Amniotic stem cell (primary cell): ENCODE data around the gene ANKRD17.
"Not testable (repeated sequence)": the region's sequence is repeated elsewhere in the genome, so short reads cannot be mapped to it uniquely, and the experiment has no call there.

ENCODE experiments used
- DNase-seq: peaks from one replicate; lab custom pipeline; 2025; lab: John Stamatoyannopoulos, UW

ANKRD17 gene, protein sequence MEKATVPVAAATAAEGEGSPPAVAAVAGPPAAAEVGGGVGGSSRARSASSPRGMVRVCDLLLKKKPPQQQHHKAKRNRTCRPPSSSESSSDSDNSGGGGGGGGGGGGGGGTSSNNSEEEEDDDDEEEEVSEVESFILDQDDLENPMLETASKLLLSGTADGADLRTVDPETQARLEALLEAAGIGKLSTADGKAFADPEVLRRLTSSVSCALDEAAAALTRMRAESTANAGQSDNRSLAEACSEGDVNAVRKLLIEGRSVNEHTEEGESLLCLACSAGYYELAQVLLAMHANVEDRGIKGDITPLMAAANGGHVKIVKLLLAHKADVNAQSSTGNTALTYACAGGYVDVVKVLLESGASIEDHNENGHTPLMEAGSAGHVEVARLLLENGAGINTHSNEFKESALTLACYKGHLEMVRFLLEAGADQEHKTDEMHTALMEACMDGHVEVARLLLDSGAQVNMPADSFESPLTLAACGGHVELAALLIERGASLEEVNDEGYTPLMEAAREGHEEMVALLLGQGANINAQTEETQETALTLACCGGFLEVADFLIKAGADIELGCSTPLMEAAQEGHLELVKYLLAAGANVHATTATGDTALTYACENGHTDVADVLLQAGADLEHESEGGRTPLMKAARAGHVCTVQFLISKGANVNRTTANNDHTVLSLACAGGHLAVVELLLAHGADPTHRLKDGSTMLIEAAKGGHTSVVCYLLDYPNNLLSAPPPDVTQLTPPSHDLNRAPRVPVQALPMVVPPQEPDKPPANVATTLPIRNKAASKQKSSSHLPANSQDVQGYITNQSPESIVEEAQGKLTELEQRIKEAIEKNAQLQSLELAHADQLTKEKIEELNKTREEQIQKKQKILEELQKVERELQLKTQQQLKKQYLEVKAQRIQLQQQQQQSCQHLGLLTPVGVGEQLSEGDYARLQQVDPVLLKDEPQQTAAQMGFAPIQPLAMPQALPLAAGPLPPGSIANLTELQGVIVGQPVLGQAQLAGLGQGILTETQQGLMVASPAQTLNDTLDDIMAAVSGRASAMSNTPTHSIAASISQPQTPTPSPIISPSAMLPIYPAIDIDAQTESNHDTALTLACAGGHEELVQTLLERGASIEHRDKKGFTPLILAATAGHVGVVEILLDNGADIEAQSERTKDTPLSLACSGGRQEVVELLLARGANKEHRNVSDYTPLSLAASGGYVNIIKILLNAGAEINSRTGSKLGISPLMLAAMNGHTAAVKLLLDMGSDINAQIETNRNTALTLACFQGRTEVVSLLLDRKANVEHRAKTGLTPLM (N-terminal part only)

DNA sequence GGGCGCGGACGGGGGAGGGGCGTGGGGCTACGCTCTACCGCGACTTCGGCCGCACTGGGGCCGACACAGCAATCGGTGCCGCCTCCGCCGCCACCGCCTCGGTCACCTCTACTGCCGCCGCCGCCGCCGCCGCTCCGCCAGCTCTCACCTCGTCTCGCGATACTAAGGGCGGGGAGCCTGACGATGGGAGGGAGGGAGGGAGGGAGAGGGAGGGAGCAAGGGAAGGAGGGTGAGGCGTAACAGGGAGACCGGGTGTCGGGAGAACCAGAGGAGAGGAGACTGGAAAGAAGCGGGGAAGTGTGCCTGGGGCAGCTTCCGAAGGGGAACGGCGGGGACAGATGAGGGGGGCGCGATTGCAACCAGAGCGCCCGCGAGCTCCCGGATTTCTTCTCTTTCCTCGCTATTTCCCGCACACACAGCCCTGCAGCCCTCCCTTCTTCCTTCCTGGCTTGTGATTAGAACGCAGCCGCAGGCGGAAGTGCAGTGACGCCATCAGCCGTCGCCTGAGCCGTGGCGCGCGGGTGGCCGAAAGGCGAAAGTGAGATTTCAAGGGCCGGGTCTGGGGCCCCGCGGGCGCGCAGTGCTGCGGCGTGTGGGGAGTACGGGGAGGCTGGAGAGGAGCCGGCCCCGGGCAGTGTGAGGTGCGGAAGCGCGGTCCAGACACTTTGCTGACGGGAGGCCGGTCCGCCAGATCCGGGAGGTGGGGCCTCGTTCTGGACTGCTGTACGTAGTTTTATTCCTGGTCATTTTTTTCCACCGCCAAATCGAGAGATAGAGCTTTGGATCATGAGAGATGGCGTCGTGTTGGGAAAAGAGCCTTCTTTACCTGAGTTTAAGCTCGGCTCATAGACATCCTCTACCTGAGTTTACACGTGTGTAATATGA lies at the start of gene ANKRD17:
Gene ANKRD17, minus strand, starts transcription at position 113 of the 885 bp plus-strand sequence. CDS start 130 bp downstream, outside the sequence.
- DNase-seq: peak; percentile 90

DNA sequence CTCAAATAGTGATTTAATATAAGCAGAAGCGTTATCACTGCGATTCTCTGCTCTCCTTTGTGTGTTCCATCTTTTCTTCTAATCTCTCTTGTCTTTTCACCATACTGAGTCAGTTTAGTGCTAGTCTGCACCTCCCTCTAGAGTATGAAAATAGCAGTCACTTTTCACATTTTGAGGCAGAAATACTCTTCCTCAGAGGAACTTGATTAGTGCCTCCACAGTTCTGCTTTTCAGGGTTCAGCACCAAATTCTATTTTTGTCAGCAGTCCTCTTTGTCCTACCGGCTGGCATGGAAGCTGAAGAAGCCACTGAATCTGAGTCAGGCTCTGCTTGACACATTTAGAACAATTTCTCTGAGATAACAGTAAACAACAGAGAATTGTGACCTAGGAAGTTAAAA lies 49.7 kb upstream of the ANKRD17 start:
- DNase-seq: no peak

DNA sequence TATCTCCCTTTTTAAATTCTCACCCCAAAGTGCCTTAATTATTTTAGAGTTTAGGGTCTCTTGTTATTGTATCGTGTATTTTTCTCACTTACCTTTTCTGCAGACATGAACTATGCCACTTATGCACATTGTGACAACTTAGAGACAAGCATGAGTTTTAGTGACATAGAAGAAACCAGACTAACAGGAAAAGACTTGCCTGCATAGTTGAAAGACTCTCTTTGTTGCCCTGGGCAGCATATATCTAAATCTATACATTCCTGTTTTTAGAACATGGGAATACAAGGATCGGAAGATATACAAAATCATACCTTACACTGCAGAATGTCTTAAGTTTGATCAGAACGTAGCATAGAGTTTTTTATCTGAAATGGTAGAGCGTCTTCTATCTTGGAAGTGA lies 45.1 kb upstream of the ANKRD17 start:
- no peak for DNase-seq

DNA sequence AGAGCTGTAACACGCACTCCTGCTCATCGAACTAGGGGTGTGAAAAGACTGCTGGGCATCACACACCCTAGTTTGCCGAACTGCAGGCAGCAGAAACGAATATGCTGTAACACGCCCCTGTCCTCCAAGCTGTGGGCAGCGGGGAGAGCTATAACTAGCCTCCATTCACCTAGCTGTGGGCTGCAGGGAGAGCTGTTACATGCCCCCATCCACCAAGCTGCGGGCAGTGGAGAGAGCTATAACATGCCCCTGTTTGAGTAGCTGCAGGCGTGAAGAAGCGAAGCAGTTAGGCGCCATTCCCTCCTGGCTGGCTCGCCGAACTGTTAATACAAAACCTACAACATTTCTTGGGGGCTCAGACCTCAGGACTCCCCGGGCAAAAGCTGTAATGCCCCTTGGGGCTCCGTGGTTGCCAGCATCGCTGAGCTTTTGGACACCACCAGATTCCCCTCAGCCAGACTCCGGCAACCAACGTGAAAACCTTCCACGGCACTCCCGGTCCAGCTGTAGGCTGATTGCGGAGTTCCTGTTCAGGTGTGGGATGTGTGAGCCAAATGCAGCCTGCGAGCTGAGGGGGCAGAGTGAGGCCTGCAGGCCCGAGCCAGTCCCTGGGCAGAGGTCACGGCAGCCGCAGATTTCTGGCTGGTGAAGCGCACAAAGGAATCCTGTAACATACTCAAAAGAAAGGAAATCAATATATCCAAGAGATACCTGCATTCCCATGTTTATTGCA lies 41.1 kb upstream of the ANKRD17 start:
- no peak for DNase-seq

DNA sequence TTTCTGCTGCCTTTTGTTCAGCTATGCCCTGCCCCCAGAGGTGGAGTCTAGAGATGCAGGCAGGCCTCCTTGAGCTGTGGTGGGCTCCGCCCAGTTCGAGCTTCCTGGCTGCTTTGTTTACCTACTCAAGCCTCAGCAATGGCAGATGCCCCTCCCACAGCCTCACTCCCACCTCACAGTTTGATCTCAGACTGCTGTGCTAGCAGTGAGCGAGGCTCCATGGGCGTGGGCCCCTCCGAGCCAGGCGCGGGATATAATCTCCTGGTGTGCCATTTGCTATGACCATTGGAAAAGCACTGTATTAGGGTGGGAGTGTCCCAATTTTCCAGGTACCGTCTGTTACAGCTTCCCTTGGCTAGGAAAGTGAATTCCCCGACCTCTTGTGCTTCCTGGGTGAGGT lies 34.1 kb upstream of the ANKRD17 start:
- not testable (repeated sequence) for DNase-seq

DNA sequence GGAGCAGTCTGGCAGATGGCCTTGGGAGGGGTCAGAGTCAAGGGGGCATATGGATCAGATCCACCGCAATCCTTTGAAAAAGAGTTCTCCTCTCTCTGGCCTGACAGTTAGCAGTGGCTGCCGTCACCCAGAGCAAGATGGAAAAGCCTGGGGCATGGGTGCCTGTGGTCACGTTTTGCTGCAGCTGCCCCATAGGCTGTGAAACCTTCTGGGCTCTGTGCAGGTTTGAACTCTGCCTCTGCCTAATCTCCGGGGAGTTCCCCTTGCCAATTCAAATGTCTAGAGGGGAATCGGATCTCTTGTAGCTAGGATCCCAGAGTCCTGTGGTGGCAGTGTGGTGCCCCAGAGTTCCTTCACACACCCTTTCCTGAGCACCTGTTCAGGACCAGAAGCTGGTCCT lies 23.4 kb upstream of the ANKRD17 start:
- no peak for DNase-seq

DNA sequence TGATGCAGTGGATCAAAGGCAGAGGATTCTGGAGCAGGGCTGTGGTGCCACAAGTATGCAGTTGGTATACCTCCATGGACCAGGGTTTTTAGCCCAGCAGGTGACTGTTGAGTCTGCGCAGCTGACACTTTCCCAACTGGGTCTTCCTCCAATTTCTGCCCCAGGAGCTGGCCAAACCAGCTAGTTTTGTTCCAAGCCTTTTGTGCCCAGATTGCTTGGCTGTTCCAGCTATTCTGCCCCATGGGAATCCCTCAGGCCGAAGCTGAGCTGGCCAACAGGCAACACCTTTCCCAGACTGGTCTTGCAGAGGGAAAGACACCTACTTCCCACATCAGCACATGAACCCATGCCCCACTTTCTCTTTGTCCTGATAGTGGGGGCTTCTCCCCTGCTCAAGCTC lies 22.8 kb upstream of the ANKRD17 start:
- no peak for DNase-seq

DNA sequence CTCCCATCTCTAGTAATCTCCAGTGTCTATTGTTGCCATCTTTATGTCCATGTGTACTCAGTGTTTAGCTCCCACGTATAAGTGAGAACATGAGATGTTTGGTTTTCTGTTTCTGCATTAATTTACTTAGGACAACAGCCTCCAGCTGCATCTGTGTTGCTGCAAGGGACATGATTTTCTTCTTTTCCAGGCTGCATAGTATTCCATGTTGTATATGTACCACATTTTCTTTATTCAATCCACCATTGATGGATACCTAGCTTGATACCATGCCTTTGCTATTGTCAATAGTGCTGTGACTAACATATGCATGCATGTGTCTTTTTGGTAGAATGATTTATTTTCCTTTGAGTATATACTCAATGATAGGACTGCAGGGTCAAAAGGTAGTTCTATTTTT lies 18.6 kb upstream of the ANKRD17 start:
- DNase-seq: no peak

DNA sequence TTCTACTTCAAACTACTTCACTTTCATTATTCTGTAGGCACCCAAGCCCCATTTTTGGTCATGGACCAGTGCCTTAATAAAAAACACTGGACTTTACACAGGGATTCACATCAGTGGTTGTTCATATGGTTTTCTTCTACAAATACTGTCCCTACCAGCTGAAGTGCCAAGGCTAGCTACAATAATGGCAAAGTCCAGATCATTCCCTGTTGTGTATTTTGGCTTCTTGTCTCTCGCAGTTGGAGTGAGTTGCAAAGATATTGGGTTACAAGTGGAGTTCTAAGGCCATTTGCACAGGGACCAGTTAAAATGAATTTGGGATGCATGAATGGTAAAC lies 16.7 kb upstream of the ANKRD17 start:
- DNase-seq: no peak

DNA sequence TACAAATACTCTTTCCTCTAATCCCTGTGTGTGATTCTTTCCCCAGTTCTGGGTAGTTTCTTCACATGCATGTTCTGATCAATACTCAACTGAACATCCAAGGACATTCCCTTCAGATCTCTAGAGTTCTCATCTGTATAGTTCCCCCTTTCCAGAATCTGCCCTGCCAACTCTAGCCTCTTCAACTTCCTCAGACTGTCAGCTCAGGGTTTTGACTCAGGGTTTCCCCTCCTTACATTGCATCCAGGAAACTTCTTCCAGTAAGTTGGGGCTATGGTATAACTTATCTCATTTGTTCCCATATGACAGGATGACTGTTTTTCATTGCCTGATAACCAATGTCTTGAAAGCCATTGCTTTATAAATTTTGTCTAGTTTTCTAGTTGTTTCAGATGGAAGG lies 14.2 kb upstream of the ANKRD17 start:
- DNase-seq: no peak

DNA sequence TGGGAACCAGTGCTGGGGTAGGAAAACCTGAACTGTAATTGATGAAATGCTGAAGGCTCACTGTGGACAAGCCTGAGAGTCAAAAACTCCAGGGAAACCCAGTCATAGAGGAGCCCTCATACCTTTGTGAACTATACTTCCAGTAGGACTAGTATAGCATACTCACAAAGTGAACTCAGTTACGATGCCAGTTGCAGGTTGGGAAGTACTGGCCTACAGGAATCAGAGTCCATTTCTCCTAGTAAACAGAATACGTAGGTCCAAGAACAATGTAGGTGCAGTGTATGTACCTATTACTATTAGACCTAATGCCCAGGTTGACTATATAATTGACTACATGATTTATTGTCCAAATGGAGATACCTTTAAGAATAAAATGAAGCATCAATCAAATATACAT lies 8.5 kb upstream of the ANKRD17 start:
- DNase-seq: no peak

DNA sequence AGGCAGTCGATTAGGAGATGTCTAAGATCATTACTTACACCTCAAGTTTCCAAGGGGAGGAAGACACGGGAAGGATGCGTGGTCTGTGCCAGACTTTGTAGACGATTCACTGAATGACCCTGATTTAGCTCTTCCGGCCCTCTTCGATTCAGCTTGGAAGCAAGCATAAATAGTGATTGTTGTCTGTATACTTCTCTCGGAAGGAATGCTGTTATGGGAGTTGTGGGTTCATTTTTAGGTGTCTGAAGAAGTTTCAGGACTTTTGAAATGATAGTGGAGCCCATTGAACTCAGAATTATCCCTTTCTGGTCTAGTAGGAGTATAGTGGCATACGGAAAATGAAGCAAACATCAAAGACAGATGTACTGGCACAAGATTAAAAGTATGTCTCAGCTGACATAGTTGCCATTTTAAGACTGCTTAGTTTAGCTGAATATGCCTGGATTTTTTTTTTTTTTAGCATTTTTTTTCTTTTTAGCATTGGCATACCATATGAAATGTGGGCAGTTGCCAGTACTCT lies 1.0 kb upstream of the ANKRD17 start:
- no peak for DNase-seq

DNA sequence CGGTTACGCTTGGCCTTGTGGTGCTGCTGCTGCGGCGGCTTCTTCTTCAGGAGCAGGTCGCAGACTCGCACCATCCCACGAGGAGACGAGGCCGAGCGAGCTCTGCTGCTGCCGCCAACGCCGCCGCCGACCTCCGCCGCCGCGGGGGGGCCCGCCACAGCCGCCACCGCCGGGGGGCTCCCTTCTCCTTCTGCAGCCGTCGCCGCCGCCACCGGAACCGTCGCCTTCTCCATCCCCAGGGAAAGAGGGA lies 237 bp downstream of the ANKRD17 start:
- no peak for DNase-seq

DNA sequence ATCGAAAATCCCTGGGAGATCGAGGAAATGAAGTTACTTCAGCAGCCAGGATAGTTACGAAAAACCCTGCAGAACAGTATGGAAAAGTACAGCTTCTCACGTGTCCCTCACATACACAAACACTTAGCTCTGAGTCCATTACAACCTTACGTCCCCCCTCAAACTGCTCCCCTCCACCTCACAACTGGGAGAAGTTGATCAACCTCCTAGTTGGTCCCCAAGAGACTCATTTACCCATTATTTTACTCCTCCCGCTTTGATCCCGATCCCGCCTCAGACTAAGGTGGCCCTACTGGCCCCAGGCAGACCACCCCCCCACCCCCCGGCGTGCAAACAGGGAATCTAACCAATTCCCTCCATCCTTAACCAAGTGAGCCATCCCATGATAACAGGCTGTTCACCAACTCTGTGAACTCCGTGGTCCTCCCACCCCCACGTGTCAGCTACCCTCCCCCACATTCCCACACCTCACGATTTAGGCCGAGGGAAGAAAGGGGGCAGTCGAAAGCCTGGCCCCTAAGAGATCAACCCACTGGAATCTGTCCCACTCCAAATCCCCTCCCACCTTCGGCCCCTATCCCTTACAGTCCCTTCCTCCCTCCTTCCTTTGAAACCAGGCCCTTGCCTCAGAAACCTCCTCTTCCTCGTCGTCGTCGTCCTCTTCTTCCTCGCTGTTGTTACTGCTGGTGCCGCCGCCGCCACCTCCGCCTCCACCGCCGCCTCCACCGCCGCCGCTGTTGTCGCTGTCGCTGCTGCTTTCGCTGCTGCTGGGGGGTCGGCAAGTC lies 755 bp downstream of the ANKRD17 start:
- no peak for DNase-seq

DNA sequence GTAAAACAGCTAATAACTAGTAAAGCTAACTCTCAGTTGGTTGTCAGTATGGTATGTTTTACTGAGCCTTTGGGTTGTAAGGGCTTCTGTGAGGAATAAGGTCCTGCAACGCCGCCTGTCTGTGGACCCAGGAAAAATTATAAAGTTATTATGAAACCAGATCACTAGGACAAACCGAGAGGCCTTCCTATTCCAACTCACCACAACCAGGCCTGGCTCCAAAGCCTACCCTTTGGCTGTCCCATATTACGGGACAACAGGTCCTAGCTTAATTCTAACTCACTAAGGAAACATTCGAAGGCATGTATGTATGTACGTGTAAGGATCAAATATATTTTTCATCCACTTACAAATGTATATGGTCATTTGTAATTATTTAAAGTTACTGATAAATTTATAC lies 1.4 kb downstream of the ANKRD17 start:
- peak; percentile 79 for DNase-seq

DNA sequence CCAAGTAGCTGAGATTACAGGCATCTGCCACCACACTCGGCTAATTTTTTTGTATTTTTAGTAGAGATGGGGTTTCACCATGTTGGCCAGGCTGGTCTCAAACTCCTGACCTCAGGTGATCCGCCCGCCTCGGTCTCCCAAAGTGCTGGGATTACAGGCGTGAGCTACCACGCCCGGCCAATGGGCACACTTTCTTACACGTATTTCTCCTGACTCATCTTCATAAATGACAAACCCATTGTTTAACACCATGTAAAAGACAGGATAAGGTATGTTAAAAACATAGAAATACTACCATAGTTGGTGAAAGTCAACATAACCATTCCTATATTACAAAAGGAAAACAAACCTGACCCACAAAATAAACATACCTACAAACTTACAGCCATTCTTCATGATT lies 2.8 kb downstream of the ANKRD17 start:
- not testable (repeated sequence) for DNase-seq

DNA sequence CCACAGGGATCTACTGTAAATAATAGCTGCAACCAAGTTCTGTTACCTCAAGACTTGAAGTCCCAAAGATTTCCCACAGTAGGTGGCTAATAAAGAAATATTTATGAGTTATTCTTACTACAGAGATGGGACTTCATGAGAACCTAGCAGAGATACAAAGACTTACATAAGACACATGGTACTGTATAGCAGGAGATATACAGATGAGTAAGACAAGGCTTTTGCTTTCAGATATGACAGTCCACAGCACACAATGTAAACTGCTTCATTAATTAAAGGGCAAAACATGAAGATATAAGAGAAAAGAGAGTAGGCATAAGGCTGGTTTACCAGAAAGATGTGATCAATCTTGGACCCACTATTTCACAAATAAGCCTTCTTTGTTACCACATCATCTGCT lies 6.6 kb downstream of the ANKRD17 start:
- DNase-seq: no peak

DNA sequence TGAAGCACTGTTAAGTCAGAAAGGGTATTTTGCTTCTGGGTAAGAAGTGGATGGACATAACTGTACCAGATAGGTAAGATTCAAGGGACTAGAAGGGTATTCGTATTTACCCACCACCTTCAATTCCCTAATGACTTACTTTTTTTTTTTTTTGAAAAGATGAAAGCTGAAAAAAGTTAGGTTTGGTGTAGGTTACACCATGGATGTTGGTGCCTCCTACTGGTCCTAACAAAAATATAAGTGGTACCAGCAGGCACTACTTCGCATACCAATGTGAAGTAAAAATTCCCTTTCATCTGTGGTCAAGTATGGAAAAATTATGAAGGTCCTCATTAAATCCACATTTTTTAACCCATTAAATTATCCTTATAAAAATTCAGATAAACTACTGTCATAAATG lies 7.2 kb downstream of the ANKRD17 start:
- no peak for DNase-seq

DNA sequence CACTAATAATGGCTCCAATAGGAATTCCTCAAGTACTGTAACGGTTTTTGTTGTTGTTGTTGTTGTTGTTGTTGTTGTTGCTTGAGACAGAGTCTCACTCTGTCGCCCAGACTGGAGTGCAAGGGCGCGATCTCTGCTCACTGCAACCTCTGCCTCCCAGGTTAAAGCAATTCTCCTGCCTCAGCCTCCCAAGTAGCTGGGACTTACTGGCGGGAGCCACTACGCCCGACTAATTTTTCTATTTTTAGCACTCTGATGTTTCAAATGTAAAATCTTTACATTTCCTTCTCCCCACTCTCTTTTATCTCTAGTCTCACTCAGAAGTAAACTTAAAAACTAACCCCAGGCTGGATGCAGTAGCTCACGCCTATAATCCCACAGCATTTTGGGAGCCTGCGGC lies 8.0 kb downstream of the ANKRD17 start:
- DNase-seq: no peak

DNA sequence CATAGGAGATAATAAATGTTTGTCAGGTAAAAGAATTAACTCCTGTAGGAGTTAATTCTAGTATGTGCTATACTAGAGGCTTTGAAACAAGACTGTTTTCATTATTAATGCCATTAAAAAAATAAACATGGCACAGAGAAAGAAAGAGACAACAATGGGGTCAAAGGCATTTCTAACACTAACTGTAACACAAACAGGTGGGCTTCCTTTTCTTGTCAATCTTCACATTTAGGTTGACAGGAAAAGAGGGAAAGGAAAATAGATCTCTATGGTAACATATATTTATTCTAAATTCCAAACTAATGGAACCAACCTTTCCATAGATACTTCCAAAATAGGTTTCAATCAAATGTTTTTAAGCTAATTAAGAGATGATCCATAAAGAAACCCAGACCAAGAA lies 9.8 kb downstream of the ANKRD17 start:
- no peak for DNase-seq
